ENCODE results near the gene LRRC8D.

Gene LRRC8D

GRCh38 chr1:89896105-89896942, 75.5 kb downstream of the LRRC8D start:
- Histone ChIP-seq H3K9ac (ENCODE audit: insufficient read length) (no peak overlapping the region), H3K4me3 (no peak overlapping the region), H3K9me3 (ENCODE audit: low read depth, low read length) (no peaks in the 10 kb centered on the region), H3K27ac (no peak overlapping the region), H3K36me3 (ENCODE audit: insufficient read depth, low read length) (no peaks in the 10 kb centered on the region; the same call in 1 of the 2 replicates)
- no peak for TF ChIP-seq POLR2AphosphoS5 (IDR thresholded peaks at IDR 0.05; ENCODE audit: borderline replicate concordance, low read depth, low read length)
- no peak for TF ChIP-seq FOXP2 (optimal IDR thresholded peaks at IDR 0.05; ENCODE audit: control extremely low read depth, extremely low read length, insufficient read depth)
- TF ChIP-seq EZH2 (IDR thresholded peaks at IDR 0.05), result no peak
- no peak for DNase-seq (ENCODE audit: low read depth, low spot score)

GRCh38 chr1:89897347-89898133, 76.7 kb downstream of the LRRC8D start:
- Histone ChIP-seq H3K9ac (ENCODE audit: insufficient read length) (no peak overlapping the region), H3K36me3 (ENCODE audit: insufficient read depth, low read length) (no peaks in the 10 kb centered on the region; the same call in 1 of the 2 replicates)

DNA sequence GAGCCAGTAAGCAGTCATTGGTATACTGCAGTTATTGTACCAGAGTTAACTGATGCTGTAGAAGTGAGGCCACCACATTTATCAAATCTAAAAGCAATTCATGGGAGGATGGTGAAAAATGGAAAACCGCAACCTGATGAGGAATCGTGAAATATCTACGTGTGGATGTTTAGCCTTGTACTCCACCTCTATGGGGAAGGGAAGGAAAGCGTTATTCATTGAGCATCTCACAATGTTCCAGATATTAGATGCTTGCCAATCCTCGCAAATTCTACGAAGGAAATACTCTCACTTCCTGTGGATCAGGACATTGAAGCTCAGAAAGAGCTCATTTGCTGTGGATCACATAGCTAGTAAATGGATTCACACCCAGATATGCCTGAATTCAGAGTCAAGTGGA, 77.3 kb downstream of the LRRC8D start:
- no peak overlapping the region for H3K4me3 ChIP-seq
- H3K27ac ChIP-seq, result no peak overlapping the region
- DNase-seq (ENCODE audit: low read depth, low spot score), result no peak
- TF ChIP-seq POLR2AphosphoS5 (IDR thresholded peaks at IDR 0.05; ENCODE audit: borderline replicate concordance, low read depth, low read length), result no peak
- no peak for TF ChIP-seq FOXP2 (optimal IDR thresholded peaks at IDR 0.05; ENCODE audit: control extremely low read depth, extremely low read length, insufficient read depth)
- no peak for TF ChIP-seq EZH2 (IDR thresholded peaks at IDR 0.05)
- no peak overlapping the region for H3K9ac ChIP-seq (ENCODE audit: insufficient read length)
- H3K36me3 ChIP-seq (ENCODE audit: insufficient read depth, low read length), result no peaks in the 10 kb centered on the region; the same call in 1 of the 2 replicates
- H3K9me3 ChIP-seq (ENCODE audit: low read depth, low read length), result no peaks in the 10 kb centered on the region

More at GRCh38 chr1:89897347-89898133, 76.7 kb downstream of the LRRC8D start:
- no peak for TF ChIP-seq FOXP2 (optimal IDR thresholded peaks at IDR 0.05; ENCODE audit: control extremely low read depth, extremely low read length, insufficient read depth)
- TF ChIP-seq POLR2AphosphoS5 (IDR thresholded peaks at IDR 0.05; ENCODE audit: borderline replicate concordance, low read depth, low read length), result no peak
- TF ChIP-seq EZH2 (IDR thresholded peaks at IDR 0.05), result no peak
- H3K4me3 ChIP-seq, result no peak overlapping the region
- DNase-seq (ENCODE audit: low read depth, low spot score), result no peak
- no peak overlapping the region for H3K27ac ChIP-seq
- no peaks in the 10 kb centered on the region for H3K9me3 ChIP-seq (ENCODE audit: low read depth, low read length)

GRCh38 chr1:89898695-89899470, 78.1 kb downstream of the LRRC8D start:
- DNase-seq (ENCODE audit: low read depth, low spot score), result no peak
- Histone ChIP-seq H3K27ac (no peak overlapping the region), H3K9ac (ENCODE audit: insufficient read length) (no peak overlapping the region), H3K9me3 (ENCODE audit: low read depth, low read length) (no peaks in the 10 kb centered on the region), H3K36me3 (ENCODE audit: insufficient read depth, low read length) (no peaks in the 10 kb centered on the region; the same call in 1 of the 2 replicates), H3K4me3 (no peak overlapping the region)
- TF ChIP-seq POLR2AphosphoS5 (IDR thresholded peaks at IDR 0.05; ENCODE audit: borderline replicate concordance, low read depth, low read length) (no peak), EZH2 (IDR thresholded peaks at IDR 0.05) (no peak), FOXP2 (optimal IDR thresholded peaks at IDR 0.05; ENCODE audit: control extremely low read depth, extremely low read length, insufficient read depth) (no peak)

DNA sequence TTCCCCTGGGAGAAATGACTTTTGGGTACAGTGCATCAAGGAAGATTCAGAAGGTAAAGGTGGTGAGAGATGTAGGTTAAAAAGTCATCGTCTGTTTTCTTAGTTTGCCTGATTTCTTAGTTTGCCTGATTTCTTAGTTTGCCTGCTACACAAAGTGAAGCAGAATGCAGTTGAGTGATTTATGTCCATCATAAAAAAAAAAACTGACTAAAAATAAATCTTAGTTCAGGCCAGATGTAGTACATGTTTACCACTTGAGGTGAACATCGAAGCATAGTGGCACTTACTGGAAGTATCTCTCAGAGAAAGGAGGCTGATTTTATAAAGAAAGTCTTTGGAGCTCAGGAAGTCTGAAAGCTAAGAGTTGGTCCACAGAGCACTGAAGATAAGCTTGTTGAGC, 79.5 kb downstream of the LRRC8D start:
- Histone ChIP-seq H3K9me3 (ENCODE audit: low read depth, low read length) (no peaks in the 10 kb centered on the region), H3K4me3 (no peak overlapping the region), H3K9ac (ENCODE audit: insufficient read length) (no peak overlapping the region), H3K27ac (no peak overlapping the region), H3K36me3 (ENCODE audit: insufficient read depth, low read length) (no peaks in the 10 kb centered on the region; the same call in 1 of the 2 replicates)
- DNase-seq (ENCODE audit: low read depth, low spot score), result no peak
- no peak for TF ChIP-seq EZH2 (IDR thresholded peaks at IDR 0.05)
- no peak for TF ChIP-seq POLR2AphosphoS5 (IDR thresholded peaks at IDR 0.05; ENCODE audit: borderline replicate concordance, low read depth, low read length)
- TF ChIP-seq FOXP2 (optimal IDR thresholded peaks at IDR 0.05; ENCODE audit: control extremely low read depth, extremely low read length, insufficient read depth), result no peak

DNA sequence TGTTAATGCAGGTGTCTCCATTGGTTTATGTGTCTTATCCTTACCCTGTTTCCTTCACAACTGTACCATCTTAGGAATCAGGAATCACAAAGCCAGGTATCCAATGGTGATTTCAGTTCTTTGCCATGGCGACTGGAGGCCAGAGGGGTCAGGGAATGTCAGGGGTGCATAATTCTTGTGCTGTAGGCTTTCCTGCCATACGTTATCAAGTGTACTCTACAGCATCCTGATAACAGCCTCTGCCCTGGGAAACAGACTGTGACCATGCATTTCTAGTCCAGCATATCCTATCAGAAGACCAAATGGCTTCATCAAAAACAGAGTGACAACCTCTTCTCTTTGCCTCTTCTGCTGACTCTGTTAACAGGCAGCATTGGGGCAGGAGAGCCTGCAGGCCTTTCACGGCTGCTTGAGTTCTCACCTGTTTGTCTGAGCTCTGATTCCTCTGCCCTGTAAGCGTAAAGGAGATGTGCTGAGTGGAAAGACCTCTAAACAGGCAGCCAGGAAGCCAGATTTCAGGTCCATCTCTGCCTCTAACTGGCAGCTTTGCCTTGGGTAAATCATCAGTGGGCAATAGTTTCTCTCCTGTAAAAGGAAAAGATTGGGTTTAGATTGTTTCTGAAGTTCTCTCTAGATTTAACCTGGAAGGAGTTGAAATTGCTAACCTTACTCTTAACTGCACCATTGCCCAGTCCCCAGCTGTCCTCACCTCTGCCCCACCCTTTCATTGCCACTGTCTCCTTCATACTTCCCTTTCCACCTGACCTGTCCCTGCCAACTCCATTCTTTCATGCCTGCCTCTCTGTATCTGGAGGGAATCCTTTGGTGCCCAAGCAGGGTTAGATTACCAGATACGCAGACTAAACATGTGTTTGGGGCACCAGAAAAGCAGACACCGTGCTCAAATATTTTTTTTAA, 80.2 kb downstream of the LRRC8D start:
- H3K9ac ChIP-seq (ENCODE audit: insufficient read length), result no peak overlapping the region
- no peaks in the 10 kb centered on the region; the same call in 1 of the 2 replicates for H3K36me3 ChIP-seq (ENCODE audit: insufficient read depth, low read length)
- H3K27ac ChIP-seq, result no peak overlapping the region
- no peak for TF ChIP-seq EZH2 (IDR thresholded peaks at IDR 0.05)
- TF ChIP-seq FOXP2 (optimal IDR thresholded peaks at IDR 0.05; ENCODE audit: control extremely low read depth, extremely low read length, insufficient read depth), result no peak
- no peak for TF ChIP-seq POLR2AphosphoS5 (IDR thresholded peaks at IDR 0.05; ENCODE audit: borderline replicate concordance, low read depth, low read length)
- no peak for DNase-seq (ENCODE audit: low read depth, low spot score)
- no peak overlapping the region for H3K4me3 ChIP-seq
- H3K9me3 ChIP-seq (ENCODE audit: low read depth, low read length), result no peaks in the 10 kb centered on the region
